Inferior parietal cortex (tissue), 1 donor: ENCODE data around the gene BOK.

Source experiments
- DNase-seq: peaks from one replicate; pipeline ENCODE4 v3.0.0-alpha.2; 2016; ENCODE audit errors: extremely low spot score

BOK gene

DNA sequence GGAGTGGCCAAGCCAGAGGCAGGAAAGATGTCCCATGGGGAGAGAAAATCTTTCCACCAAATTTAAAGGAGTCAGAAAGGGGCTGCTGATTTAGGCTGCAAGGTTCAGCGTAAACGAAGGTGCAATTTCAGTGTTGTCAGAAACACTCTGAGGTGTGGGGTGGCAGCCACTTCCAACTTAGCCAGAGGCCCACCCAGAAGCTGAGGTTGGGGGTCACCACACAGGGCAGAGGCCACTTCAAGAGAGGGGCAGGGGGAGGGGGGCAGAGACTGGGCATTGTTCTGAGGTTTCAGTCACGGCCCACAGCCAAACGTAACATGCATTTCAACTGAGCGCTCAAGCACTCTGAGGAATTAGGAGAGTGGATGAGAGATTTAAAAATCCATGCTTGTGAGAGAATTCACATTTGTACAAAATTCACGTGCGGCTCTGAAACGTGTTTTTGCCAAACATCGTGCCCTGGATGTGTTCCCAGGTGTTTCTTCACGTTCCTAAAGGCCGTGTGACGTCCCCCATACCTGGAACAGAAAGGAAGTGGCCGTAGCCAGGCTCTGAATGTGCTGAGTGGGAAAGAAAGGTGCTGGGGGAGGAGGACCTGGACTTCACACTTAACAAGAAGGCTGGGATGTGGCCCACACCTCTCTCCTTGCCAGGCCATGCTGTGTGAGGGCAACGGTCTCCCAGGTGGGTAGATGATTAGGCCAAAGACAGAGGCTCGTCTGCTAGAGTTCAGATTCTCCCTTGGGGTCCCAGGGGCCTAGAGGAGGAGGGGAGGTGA, 19.5 kb upstream of the BOK start:
- no peak for DNase-seq

DNA sequence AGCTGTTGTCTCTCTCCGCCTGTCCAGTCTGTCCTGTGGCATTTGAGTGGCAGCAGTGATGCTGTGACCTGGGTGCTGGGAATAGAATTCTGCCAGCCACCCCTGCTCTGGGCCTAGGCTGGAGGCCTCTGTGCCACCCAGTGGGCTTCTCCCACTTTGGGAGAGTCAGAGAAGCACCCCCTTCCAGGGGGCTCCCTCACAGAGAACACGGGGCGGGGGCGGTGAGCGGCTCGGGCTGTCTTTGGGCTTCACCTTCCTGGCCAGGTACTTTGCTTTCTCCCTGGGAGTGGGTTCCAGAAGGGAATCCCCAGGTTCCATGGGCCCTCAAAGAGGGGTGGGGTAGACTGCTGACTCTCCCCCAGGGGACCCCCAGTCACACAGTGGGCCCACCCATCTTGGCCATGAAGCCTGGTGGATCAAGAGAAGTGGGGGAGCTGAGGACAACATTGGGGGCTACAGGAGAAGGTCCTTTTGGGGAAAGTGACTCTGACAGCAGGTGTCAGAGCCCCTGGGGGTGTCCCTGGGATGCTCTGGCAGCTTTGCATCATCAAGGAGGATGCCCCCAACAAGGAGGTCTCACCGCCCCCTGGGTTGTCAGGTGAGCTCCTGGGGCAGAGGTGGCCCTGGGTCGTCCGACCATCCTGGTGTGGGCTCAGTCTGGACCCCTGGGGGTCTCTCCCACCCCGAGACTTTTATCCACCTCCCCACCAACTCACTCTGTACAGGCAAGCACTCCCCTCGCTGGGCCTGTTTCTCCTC, 18.8 kb upstream of the BOK start:
- no peak for DNase-seq

GRCh38 chr2:241540401-241540770, 18.2 kb upstream of the BOK start:
- no peak for DNase-seq

- DNase-seq = no peak
These were observed 17.6 kb upstream of the BOK start for GRCh38 chr2:241540771-241541561.

DNA sequence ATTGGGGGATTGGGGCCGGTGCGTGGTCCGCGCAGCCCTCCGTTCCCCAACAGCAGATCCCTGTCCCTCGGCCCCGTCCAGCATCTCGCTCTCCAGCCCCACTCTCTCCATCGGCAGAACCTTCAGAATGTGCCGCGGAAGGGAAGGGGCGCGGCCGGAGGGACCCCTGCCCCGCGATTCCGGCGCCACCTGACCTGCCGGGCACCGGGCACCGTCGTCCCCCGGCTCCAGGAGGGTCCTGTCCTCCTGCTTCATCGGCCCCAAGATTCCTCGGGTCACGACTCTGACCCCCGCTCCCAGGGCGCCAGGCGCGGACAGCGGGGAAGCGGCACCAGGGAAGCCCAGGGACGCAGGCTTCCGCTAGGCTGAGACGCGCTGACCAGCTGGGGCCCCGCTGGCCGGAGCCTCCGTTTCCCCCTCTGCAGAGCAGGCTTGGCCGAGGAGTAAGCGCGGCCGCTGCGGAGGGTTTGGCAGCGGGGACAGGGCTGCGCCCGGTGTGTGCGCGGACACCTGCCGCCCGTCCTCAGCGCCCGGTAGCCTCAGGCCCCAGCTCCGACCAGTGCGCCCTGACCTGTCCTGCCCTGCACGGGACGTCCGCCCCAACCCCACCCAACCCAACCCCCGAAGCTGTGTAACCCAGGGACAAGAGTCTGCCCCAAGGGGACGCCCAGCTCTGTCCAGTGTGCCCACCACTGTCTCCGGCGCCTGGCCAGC, 16.8 kb upstream of the BOK start:
- DNase-seq = no peak

GRCh38 chr2:241542278-241542605, 16.3 kb upstream of the BOK start:
- no peak for DNase-seq

GRCh38 chr2:241545106-241545505, 13.4 kb upstream of the BOK start:
- no peak for DNase-seq

DNA sequence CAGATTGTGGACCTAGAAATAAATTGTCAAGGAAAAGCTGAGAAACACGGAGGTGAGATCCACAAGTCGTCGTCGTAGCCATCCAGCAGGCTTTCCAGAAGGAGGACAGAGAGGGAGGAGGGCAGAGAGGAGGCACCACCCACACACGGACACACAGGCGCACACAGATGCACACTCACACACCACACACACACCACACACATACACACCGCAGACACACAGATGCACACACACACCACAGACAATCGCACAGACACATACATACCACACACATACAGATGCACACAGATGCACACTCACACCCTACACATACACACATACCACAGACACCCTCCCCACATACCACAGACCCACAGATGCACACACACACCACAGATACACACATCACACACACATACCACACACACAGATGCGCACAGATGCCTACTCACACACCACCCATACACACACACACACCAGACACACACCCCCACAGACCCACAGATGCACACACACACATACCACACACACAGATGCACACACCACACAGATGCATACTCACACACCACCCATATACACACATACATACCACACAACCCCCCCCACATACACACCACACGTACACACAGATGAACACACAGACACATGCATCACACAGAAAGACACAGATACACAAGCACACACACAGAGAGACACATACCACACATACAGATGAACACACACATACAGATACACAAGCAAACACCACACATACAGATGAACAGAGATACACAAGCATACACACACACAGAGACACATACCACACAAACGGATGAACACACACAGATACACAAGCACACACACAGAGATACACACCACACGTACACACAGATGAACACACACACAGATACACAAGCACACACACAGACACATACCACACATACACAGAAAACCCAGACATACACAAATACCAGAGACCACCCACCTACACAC, 12.7 kb upstream of the BOK start:
- no peak for DNase-seq

- no peak for DNase-seq
These were observed 11.6 kb upstream of the BOK start for GRCh38 chr2:241546771-241547498.

GRCh38 chr2:241547781-241548450, 10.6 kb upstream of the BOK start:
- DNase-seq = no peak

DNA sequence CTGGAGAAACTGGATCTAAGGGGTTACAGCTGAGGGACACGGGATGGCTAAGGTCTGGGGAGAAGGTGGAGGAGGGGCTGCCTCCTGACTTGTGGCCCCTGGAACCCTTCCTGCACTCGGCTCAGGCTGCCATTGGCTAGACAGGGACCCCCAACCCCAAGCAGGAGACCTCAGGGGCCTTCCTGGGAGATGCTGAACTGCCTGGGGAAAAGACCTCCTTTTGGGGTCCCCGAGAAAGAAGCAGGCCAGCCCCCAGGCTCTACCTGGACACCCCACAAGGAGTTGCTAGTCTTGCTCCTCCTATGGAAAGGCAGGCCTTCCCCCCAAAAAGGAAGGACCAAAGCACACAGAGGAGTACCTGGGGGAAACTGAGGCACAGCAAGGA, 10.1 kb upstream of the BOK start:
- no peak for DNase-seq

GRCh38 chr2:241550616-241551580, 7.6 kb upstream of the BOK start:
- DNase-seq = no peak

GRCh38 chr2:241551599-241551997, 6.9 kb upstream of the BOK start:
- no peak for DNase-seq

- no peak for DNase-seq
These were observed 6.4 kb upstream of the BOK start for GRCh38 chr2:241551998-241552737.

DNA sequence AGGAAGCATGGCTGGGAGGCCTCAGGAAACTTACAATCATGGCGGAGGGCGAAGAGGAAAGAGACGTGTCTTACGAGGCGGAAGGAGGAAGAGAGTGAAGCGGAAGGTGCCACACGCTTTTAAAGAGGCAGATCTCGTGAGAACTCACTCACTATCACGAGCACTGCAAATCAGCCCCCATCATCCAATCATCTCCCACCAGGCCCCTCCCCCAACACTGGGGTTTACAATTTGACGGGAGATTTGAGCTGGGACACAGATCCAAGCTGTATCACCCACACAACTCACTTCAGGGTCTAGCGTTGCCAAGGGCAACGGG, 5.1 kb upstream of the BOK start:
- DNase-seq = no peak

GRCh38 chr2:241553981-241554380, 4.6 kb upstream of the BOK start:
- DNase-seq = no peak

DNA sequence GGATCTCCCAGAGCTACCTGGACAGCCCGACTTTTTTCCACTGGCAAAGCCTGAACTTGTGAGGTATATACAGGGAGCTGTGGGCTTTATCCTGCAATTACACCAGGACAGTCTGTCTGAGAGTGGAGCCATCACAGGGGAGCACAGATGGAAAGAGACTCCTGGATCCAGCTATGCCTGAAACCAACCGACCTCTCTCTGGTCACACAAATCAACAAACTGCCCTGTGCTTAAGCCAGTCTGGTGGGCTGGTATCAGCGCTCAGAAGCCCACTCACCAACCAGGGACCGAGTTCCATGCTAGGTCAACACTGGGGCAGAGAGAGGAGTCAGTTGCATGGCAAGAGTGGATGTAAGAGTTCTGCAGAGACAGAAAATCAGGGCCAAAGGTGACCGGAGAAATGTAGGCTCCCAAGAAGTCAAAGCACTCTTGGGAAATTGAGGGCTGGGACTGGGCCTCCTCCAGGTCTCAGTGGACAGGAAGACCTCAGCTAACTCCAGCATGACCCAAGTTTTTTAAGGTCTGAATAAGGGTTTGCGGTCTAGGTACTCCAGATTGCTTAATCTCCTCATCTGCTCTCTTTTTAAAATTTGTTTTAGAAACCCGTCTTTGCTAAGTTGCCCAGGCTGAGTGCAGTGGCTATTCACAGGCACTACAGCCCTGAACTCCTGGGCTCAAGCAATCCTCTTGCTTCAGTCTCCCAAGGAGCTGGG, 3.8 kb upstream of the BOK start:
- DNase-seq = no peak
